ENCODE measurements around the gene PAWR.

The PAWR gene

DNA sequence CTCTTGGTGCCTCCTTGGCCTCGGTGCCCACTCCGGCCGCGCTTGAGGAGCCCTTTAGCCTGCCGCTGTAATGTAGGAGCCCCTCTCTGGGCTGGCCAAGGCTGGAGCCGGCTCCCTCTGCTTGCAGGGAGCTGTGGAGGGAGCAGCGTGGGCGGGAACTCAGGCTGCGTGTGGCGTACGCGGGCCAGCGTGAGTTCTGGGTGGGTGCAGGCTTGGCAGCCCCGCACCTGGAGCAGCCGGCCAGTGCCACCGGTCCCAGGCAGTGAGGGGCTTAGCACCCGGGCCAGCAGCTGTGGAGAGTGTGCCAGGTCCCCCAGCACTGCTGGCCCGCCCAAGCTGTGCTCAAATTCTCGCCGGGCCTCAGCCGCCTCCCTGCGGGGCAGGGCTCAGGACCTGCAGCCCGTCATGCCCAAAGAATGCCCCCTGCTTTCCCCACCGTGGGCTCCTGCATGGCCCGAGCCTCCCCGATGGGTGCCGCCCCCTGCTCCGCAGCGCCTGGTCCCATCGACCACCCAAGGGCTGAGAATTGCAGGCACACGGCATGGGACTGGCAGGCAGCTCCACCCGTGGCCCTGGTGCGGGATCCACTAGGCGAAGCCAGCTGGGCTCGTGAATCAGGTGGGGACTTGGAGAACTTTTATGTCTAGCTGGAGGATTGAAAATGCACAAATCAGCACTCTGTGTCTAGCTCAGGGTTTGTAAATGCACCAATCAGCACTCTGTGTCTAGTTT is 129.2 kb downstream of the PAWR start:
- no peak overlapping the region for H3K4me3 ChIP-seq (ENCODE audit: low read depth, low read length)
- H3K27ac ChIP-seq (ENCODE audit: low read depth, low read length): no peak overlapping the region
- H3K9me3 ChIP-seq (ENCODE audit: control insufficient read depth, insufficient read depth, low read depth, low read length): peaks cover 51% of the 10 kb centered on the region
- H3K9ac ChIP-seq (ENCODE audit: low read length): no peak overlapping the region
- H3K36me3 ChIP-seq (ENCODE audit: control insufficient read depth, insufficient read depth, low read length): peaks cover 47% of the 10 kb centered on the region
- H3K27me3 ChIP-seq (ENCODE audit: control insufficient read depth, insufficient read depth, low read length): no peaks in the 10 kb centered on the region
- H3K4me1 ChIP-seq (ENCODE audit: control insufficient read depth, insufficient read depth, low read length): peaks cover 13% of the 10 kb centered on the region

DNA sequence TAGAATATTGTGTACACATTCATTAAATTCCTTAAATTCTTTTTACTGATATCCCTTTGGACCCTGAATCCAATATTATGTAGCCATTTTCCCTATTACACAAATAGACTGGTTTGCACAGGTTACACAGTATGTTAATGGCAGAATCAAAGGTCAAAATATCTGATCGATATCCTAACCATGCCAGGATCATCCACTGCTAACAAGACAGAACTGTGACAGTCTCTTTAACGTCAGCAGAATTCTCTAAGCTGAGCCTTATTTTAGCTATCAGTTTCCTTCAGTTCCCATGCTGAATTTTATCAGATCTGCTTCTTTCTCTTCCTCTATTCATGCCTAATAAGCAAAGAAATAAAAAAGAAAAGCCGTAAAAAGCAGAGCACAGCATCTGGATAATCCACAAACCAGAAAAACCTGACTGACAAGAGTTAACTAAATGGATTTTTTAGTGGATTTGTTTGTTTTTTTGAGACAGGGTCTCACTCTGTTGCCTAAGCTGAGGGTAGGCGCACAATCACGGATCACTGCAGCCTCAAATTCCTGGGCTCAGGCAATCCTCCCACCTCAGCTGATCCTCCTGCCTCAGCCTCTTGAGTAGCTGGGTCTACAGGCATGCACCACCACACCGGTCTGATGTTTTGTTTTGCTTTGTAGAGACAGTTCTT is 130.4 kb downstream of the PAWR start:
- Histone ChIP-seq H3K4me1 (ENCODE audit: control insufficient read depth, insufficient read depth, low read length) (peaks cover 13% of the 10 kb centered on the region), H3K36me3 (ENCODE audit: control insufficient read depth, insufficient read depth, low read length) (peaks cover 35% of the 10 kb centered on the region), H3K4me3 (ENCODE audit: low read depth, low read length) (no peak overlapping the region), H3K9me3 (ENCODE audit: control insufficient read depth, insufficient read depth, low read depth, low read length) (peaks cover 40% of the 10 kb centered on the region), H3K27ac (ENCODE audit: low read depth, low read length) (no peak overlapping the region), H3K27me3 (ENCODE audit: control insufficient read depth, insufficient read depth, low read length) (no peaks in the 10 kb centered on the region), H3K9ac (ENCODE audit: low read length) (no peak overlapping the region)

DNA sequence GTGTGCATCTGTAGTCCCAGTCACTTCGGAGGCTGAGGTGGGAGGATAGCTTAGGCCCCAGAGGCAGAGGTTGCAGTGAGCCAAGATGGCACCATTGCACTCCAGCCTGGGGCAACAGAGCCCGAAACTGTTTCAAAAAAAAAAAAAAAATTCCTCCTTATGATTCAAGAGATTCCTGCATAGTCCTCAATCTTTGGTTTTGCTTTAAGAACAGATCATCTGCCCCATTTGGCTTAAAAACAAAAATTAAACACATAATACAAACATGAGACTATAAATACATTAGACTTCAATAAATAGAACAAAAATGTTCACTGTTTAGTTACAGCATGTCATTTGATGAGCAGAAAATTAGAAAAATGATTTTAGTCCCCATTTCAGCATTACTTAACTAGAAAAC is 131.2 kb downstream of the PAWR start:
- Histone ChIP-seq H3K4me1 (ENCODE audit: control insufficient read depth, insufficient read depth, low read length) (peaks cover 13% of the 10 kb centered on the region), H3K36me3 (ENCODE audit: control insufficient read depth, insufficient read depth, low read length) (peaks cover 32% of the 10 kb centered on the region), H3K4me3 (ENCODE audit: low read depth, low read length) (no peak overlapping the region), H3K27ac (ENCODE audit: low read depth, low read length) (no peak overlapping the region), H3K27me3 (ENCODE audit: control insufficient read depth, insufficient read depth, low read length) (no peaks in the 10 kb centered on the region), H3K9ac (ENCODE audit: low read length) (no peak overlapping the region), H3K9me3 (ENCODE audit: control insufficient read depth, insufficient read depth, low read depth, low read length) (peaks cover 36% of the 10 kb centered on the region)

DNA sequence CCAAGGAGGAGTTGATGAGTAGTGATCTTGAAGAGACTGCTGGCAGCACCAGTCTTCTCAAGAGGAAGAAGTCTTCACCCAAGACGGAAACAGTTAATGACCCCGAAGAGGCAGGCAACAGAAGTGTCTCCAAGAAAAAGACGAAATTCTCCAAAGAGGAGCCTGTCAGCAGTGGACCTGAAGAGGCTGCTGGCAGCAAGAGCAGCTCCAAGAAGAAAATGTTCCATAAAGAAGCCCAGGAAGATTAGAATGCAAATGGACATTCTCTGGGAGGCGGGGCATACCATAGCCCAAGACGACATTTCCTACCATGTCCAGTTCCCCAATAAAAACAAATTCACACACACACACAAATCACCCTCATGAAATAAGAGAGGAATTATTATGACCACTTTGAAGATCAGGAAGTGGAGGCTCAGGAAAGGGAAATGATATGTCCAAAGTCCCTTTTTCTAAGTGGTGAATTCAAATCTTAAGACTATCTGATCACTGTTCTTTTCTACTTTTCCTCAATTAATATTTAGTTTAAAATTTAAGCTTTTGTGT is 131.8 kb downstream of the PAWR start:
- Histone ChIP-seq H3K27ac (ENCODE audit: low read depth, low read length) (no peak overlapping the region), H3K4me1 (ENCODE audit: control insufficient read depth, insufficient read depth, low read length) (peaks cover 13% of the 10 kb centered on the region), H3K36me3 (ENCODE audit: control insufficient read depth, insufficient read depth, low read length) (peaks cover 28% of the 10 kb centered on the region)

DNA sequence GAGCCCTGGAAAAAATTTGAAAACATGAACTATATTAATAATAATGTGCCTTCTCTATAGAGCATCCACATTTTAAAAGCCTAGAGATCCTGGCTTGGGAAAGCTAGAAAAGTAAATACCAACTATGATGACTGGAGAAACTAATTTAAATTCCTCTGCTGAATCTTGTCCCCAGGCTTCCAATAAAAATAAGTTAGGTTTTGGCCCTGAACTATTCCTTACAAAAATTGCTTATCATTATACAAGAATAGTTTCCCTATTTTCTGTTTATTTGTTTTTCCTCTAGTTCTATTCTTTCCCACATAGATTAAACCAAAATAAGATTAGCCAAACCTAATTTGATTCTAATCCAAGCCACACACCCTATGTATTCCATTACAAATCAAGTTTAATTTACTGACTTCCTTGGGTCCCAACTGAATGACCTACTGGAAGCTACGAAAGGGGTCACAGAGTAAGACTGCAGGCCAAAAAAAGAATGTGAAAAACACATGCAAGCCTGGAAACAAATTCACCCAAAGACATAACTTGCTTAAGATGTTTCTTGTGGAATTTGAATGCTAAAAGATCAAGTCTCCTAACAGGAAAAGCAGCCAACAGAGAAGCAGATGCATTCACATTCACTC is 133.0 kb downstream of the PAWR start:
- Histone ChIP-seq H3K36me3 (ENCODE audit: control insufficient read depth, insufficient read depth, low read length) (peaks cover 28% of the 10 kb centered on the region), H3K4me3 (ENCODE audit: low read depth, low read length) (no peak overlapping the region), H3K27ac (ENCODE audit: low read depth, low read length) (no peak overlapping the region), H3K4me1 (ENCODE audit: control insufficient read depth, insufficient read depth, low read length) (peaks cover 13% of the 10 kb centered on the region), H3K9ac (ENCODE audit: low read length) (no peak overlapping the region), H3K9me3 (ENCODE audit: control insufficient read depth, insufficient read depth, low read depth, low read length) (peaks cover 36% of the 10 kb centered on the region), H3K27me3 (ENCODE audit: control insufficient read depth, insufficient read depth, low read length) (no peaks in the 10 kb centered on the region)

More for the DNA sequence above, 131.8 kb downstream of the PAWR start:
- no peak overlapping the region for H3K4me3 ChIP-seq (ENCODE audit: low read depth, low read length)
- no peaks in the 10 kb centered on the region for H3K27me3 ChIP-seq (ENCODE audit: control insufficient read depth, insufficient read depth, low read length)
- H3K9me3 ChIP-seq (ENCODE audit: control insufficient read depth, insufficient read depth, low read depth, low read length): peaks cover 37% of the 10 kb centered on the region
- H3K9ac ChIP-seq (ENCODE audit: low read length): no peak overlapping the region

DNA sequence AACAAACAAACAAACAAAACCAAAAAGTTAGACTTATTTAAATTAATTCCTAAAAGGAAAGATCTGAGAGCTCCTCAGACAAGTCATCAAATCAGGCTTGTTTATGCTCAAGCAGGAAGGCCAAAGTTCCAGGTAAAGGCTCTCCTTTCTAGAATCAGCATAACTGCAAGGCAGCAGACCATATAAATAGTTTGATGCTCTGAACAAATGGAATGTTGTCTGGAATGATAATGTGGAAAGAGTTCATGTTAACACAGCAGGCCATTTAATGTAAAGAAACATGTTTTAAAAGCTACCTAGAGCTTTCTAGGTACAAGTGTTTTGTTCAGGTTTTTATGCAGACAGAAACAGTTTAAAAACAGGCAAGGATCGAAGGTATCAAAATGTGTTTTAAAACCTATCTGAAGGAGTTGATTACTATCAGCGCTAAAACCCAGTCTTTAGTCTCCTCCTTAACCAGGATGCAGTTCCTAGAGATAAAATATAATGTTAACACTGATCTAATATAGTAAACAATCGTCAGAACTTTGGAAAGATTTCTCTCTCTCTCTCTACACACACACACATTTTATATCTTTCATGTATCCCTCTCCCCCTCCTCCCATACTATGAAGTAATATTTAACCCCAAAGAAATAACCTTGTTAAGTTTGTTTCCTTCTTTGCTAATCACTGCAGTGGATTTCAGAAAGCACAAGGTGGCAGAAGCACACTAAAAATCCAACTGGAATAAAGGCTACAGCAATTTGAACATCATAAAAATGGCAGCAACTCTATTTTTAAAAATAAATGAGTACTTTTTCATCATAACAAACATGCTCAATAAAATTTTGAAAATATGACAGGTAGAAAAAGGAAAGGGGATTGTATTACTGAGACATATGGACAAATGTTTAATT is 135.5 kb downstream of the PAWR start:
- Histone ChIP-seq H3K27me3 (ENCODE audit: control insufficient read depth, insufficient read depth, low read length) (no peaks in the 10 kb centered on the region), H3K27ac (ENCODE audit: low read depth, low read length) (no peak overlapping the region), H3K9me3 (ENCODE audit: control insufficient read depth, insufficient read depth, low read depth, low read length) (peaks cover 16% of the 10 kb centered on the region), H3K4me3 (ENCODE audit: low read depth, low read length) (no peak overlapping the region), H3K4me1 (ENCODE audit: control insufficient read depth, insufficient read depth, low read length) (peaks cover 17% of the 10 kb centered on the region), H3K36me3 (ENCODE audit: control insufficient read depth, insufficient read depth, low read length) (peaks cover 22% of the 10 kb centered on the region), H3K9ac (ENCODE audit: low read length) (no peak overlapping the region)

DNA sequence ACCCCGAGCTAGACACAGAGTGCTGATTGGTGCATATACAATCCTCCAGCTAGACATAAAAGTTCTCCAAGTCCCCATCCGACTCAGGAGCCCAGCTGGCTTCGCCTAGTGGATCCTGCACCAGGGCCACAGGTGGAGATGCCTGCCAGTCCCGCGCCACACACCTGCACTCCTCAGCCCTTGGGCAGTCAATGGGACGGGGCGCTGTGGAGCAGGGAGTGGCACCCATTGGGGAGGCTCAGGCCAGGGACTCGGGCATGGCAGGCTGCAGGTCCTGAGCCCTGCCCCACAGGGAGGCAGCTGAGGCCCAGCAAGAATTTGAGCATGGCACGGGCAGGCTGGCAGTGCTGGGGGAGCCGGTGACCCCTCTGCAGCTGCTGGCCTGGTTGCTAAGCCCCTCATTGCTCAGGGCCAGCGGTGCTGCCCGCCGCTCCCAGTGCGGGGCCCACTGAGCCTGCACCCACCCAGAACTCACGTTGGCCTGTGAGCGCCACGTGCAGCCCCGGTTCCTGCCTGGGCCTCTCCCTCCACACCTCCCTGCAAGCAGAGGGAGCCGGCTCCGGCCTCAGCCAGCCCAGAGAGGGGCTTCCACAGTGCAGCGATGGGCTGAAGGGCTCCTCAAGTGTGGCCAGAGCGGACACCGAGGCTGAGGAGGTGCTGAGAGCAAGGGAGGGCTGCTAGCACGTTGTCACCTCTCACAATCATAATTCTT is 136.7 kb downstream of the PAWR start:
- peaks cover 29% of the 10 kb centered on the region for H3K36me3 ChIP-seq (ENCODE audit: control insufficient read depth, insufficient read depth, low read length)
- peaks cover 16% of the 10 kb centered on the region for H3K9me3 ChIP-seq (ENCODE audit: control insufficient read depth, insufficient read depth, low read depth, low read length)
- peaks cover 26% of the 10 kb centered on the region for H3K4me1 ChIP-seq (ENCODE audit: control insufficient read depth, insufficient read depth, low read length)
- no peaks in the 10 kb centered on the region for H3K27me3 ChIP-seq (ENCODE audit: control insufficient read depth, insufficient read depth, low read length)
- H3K27ac ChIP-seq (ENCODE audit: low read depth, low read length): no peak overlapping the region
- no peak overlapping the region for H3K9ac ChIP-seq (ENCODE audit: low read length)
- no peak overlapping the region for H3K4me3 ChIP-seq (ENCODE audit: low read depth, low read length)

DNA sequence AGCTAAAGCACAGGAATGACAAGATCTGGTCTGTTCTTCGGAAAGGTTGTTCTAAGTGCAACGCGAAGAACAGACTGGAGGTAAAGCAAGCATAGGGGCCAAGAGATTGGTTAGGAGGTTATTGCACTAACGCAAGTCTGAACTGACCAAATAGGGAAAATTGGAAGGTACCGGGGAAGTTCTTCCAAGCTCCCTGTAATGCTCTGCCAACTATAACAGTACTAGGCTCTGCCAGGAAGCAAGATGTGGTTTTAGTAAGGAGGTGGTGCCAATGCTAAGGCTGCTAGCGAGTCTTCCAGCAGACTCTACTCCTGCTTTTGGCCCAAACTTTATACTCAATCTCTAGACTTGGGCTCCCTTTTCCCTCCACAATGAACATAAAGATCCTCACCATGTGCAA is 138.6 kb downstream of the PAWR start:
- H3K9me3 ChIP-seq (ENCODE audit: control insufficient read depth, insufficient read depth, low read depth, low read length): peaks cover 16% of the 10 kb centered on the region
- no peaks in the 10 kb centered on the region for H3K27me3 ChIP-seq (ENCODE audit: control insufficient read depth, insufficient read depth, low read length)
- no peak overlapping the region for H3K9ac ChIP-seq (ENCODE audit: low read length)
- no peak overlapping the region for H3K4me3 ChIP-seq (ENCODE audit: low read depth, low read length)
- H3K36me3 ChIP-seq (ENCODE audit: control insufficient read depth, insufficient read depth, low read length): peaks cover 40% of the 10 kb centered on the region
- no peak overlapping the region for H3K27ac ChIP-seq (ENCODE audit: low read depth, low read length)
- H3K4me1 ChIP-seq (ENCODE audit: control insufficient read depth, insufficient read depth, low read length): peaks cover 30% of the 10 kb centered on the region

DNA sequence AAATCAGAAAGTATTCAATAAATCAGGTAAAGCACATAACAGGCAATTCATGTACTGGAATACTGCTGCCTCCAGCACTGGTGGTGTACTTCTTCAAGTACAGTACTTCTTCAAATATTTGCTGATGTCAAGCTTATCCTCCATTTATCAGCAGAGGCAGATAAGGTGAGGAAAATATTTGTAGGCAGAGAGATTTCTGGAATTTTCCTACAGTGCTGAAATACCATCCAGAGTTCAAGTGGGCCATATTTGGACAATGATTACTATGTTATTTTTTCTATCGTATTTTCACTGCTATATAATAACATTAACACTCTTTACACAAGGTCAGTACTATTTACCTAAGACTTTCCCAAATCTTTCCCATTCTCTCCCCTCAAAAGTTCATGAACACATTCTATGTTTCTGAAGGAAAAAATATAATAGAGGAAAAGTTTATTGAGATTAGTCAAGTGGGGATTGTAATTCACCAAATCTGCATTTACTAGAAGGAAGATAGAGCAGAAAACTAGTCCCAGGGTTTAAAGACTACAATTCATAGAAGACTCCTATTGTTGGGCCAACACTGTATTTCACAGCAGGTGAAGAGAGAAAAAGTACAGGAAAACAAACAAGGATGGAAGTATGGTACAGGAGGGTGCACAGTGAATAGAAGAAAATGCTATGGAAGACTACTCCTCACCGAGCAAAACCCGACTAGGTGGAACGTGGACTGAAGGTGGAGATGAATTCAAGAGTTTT is 141.1 kb downstream of the PAWR start:
- no peak overlapping the region for H3K9ac ChIP-seq (ENCODE audit: low read length)
- H3K27ac ChIP-seq (ENCODE audit: low read depth, low read length): peak overlapping the region; percentile 89
- H3K4me1 ChIP-seq (ENCODE audit: control insufficient read depth, insufficient read depth, low read length): peaks cover 43% of the 10 kb centered on the region

DNA sequence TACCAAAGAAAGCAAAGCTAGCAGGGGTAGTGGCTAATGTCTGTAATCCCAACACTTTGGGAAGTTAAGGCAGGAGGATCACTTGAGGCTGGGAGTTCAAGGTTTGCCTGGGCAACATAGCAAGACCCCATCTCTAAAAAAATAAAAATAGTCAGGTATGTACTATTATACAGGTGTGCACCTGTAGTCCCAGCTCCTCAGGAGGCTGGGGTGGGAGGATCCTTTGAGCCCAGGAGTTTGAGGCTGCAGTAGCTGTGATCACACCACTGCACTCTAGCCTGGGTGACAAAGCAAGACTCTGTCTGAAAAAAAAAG is 142.2 kb downstream of the PAWR start:
- peak overlapping the region; percentile 89 for H3K27ac ChIP-seq (ENCODE audit: low read depth, low read length)
- H3K9ac ChIP-seq (ENCODE audit: low read length): peak overlapping the region; percentile 78
- peaks cover 6% of the 10 kb centered on the region for H3K9me3 ChIP-seq (ENCODE audit: control insufficient read depth, insufficient read depth, low read depth, low read length)
- H3K4me3 ChIP-seq (ENCODE audit: low read depth, low read length): no peak overlapping the region
- peaks cover 56% of the 10 kb centered on the region for H3K36me3 ChIP-seq (ENCODE audit: control insufficient read depth, insufficient read depth, low read length)
- peaks cover 43% of the 10 kb centered on the region for H3K4me1 ChIP-seq (ENCODE audit: control insufficient read depth, insufficient read depth, low read length)
- H3K27me3 ChIP-seq (ENCODE audit: control insufficient read depth, insufficient read depth, low read length): no peaks in the 10 kb centered on the region

More for the DNA sequence above, 141.1 kb downstream of the PAWR start:
- Histone ChIP-seq H3K4me3 (ENCODE audit: low read depth, low read length) (no peak overlapping the region), H3K9me3 (ENCODE audit: control insufficient read depth, insufficient read depth, low read depth, low read length) (peaks cover 16% of the 10 kb centered on the region), H3K27me3 (ENCODE audit: control insufficient read depth, insufficient read depth, low read length) (no peaks in the 10 kb centered on the region), H3K36me3 (ENCODE audit: control insufficient read depth, insufficient read depth, low read length) (peaks cover 57% of the 10 kb centered on the region)

All from HUES6 (cell line).